Mammary epithelial cell (primary cell): ENCODE data around the gene HELZ2.

Experiments
- CTCF ChIP-seq, 2 donors: IDR thresholded peaks in 1 of 2; conservative IDR thresholded peaks in 1 of 2; 2 replicates each; pipeline ENCODE4 v1.5.1; 2011 to 2012; ENCODE audit warnings: inconsistent platforms in 2 of 2, low read length in 2 of 2, mild to moderate bottlenecking in 2 of 2, control low read depth in 1 of 2, low read depth in 1 of 2; ENCODE audit not compliant: insufficient read depth in 1 of 2; ENCODE audit errors: extremely low read depth in 1 of 2
- EZH2 ChIP-seq: IDR thresholded peaks from 2 replicates; pipeline ENCODE4 v1.6.1; 2012; ENCODE audit warnings: low read length, inconsistent platforms, borderline replicate concordance

- no peak for TF ChIP-seq CTCF (conservative IDR thresholded peaks at IDR 0.05 in 1 of 2, IDR thresholded peaks at IDR 0.05 in 1 of 2; ENCODE audit: extremely low read depth in 1 of 2, insufficient read depth in 1 of 2, low read depth in 1 of 2, low read length in 2 of 2)
- TF ChIP-seq EZH2: no peak
Measured at GRCh38 chr20:63596423-63596822, 22.4 kb upstream of the HELZ2 start.
